Measurements from ENCODE around the gene HEMK1. TPM values are rescaled to one million over a fixed set of nuclear protein-coding genes. Genes with fewer than 3 reads are reported as not detected.

The HEMK1 gene
- total and polyA plus RNA-seq, 2 of the 8 experiments (the other 6 are each of a cell fraction or from before 2014, with no cell fraction given): 9.7 to 10.6 TPM

DNA sequence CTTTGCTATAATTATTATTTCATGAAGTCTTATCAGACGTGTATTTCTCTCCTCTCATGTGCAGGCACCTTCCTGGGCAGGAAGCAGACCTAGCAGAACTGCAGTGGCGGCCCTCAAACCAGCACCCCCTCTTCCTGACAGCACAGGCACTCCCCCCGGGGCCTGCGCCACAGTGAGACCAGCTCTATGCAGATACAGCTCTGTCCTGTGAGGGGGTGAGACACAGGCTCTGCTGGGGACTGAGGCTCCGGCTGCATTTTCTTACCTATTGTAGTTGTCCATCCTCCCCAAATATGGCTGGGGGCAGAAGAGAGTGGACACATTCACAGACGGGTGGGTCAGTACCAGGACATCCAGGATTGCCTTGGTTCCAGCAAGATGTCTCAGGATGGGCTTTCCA, 37.3 kb downstream of the HEMK1 start:
- H3K4ac ChIP-seq (replicated peaks; ENCODE audit: insufficient read length, low read depth, low read length): no peak overlapping the region
- H3K23ac ChIP-seq (ENCODE audit: insufficient read length): no peak overlapping the region
- no peak overlapping the region for H2BK20ac ChIP-seq (ENCODE audit: low read length)
- peaks cover 0 to 11% of the 10 kb centered on the region in 2 experiments for H4K20me1 ChIP-seq (replicated peaks in 1 of 2; ENCODE audit: control insufficient read depth in 1 of 2, insufficient read depth in 2 of 2, low read length in 2 of 2)
- no peak overlapping the region for H2BK15ac ChIP-seq (ENCODE audit: low read length)
- H4K91ac ChIP-seq (replicated peaks; ENCODE audit: insufficient read length, low read length): no peak overlapping the region
- H3K4me3 ChIP-seq (ENCODE audit: extremely low read depth in 1 of 4, insufficient read depth in 2 of 4, low read depth in 3 of 4, low read length in 4 of 4): no peak overlapping the region
- H3K9me3 ChIP-seq (ENCODE audit: insufficient read depth in 2 of 2, low read depth in 1 of 2, low read length in 1 of 2): no peaks in the 10 kb centered on the region
- H3K27ac ChIP-seq (ENCODE audit: low read depth, low read length): no peak overlapping the region
- H3K23me2 ChIP-seq (ENCODE audit: low read depth, low read length): no peaks in the 10 kb centered on the region; the same call in 1 of the 2 replicates
- H3K36me3 ChIP-seq (ENCODE audit: control insufficient read depth in 2 of 4, insufficient read depth in 4 of 4, low read length in 3 of 4): no peaks in the 10 kb centered on the region
- H4K5ac ChIP-seq (ENCODE audit: insufficient read length, low read depth, low read length): no peak overlapping the region
- H2BK12ac ChIP-seq (ENCODE audit: low read depth, low read length): no peak overlapping the region
- no peak for FAIRE-seq
- no peak overlapping the region for H3K4me2 ChIP-seq (ENCODE audit: insufficient read depth in 1 of 2, low read depth in 2 of 2, low read length in 2 of 2)
- no peak overlapping the region for H3K18ac ChIP-seq (ENCODE audit: extremely low read depth, low read length)
- no peak for DNase-seq (ENCODE audit: low read depth in 1 of 2, low spot score in 2 of 2)
- 69% methylated on average over 6 of the region's 6 CpGs; no CpG with 5 or more reads in 1 of the 2 experiments for WGBS, 2 experiments (ENCODE audit: extremely low coverage in 1 of 2, insufficient coverage in 1 of 2, insufficient read length in 1 of 2, insufficient replicate concordance in 2 of 2, low coverage in 1 of 2, low lambda C conversion rate in 2 of 2, missing lambda C conversion rate in 1 of 2)
- H3K9ac ChIP-seq (replicated peaks in 1 of 4; ENCODE audit: extremely low read depth in 1 of 4, low read depth in 3 of 4, low read length in 3 of 4): no peak overlapping the region
- no peaks in the 10 kb centered on the region for H3K79me2 ChIP-seq (ENCODE audit: control insufficient read depth in 1 of 2, insufficient read depth in 2 of 2, low read length in 2 of 2)
- H2AK5ac ChIP-seq (ENCODE audit: low read depth, low read length): no peak overlapping the region
- no peak overlapping the region for H2AFZ ChIP-seq (ENCODE audit: low read length)
- peaks cover 8 to 19% (median 15%) of the 10 kb centered on the region in 4 experiments; a peak in 6 of 7 replicates for H3K27me3 ChIP-seq (replicated peaks in 1 of 4; ENCODE audit: control insufficient read depth in 3 of 4, extremely low read depth in 1 of 4, insufficient read depth in 3 of 4, low read length in 3 of 4)
- H2BK120ac ChIP-seq (replicated peaks; ENCODE audit: low read depth, low read length): no peak overlapping the region
- H3K4me1 ChIP-seq (replicated peaks in 1 of 4; ENCODE audit: control insufficient read depth in 3 of 4, insufficient read depth in 4 of 4, low read length in 3 of 4): peaks cover 0 to 6% (median 2%) of the 10 kb centered on the region in 4 experiments; a peak in 4 of 7 replicates
- no peak overlapping the region for H3K56ac ChIP-seq (replicated peaks; ENCODE audit: insufficient read length, low read depth, low read length)
- CTCF ChIA-PET (ENCODE audit: partially characterized antibody): interaction anchor here (1.2 to 50.4 kb wide), 4 partner anchors 16 to 783 kb away, joined by 3 to 1262 read pairs (median 548); partner anchors contain the start of genes C3orf18, DOCK3 and HEMK1
- H4K8ac ChIP-seq (ENCODE audit: extremely low read depth, insufficient read depth, low read length): peak overlapping the region; percentile 42; the same call in 1 of the 2 replicates
- POLR2A ChIA-PET (ENCODE audit: partially characterized antibody): no interaction called here
- H3K79me1 ChIP-seq (ENCODE audit: low read depth, low read length): no peaks in the 10 kb centered on the region
- H2BK5ac ChIP-seq (ENCODE audit: low read depth, low read length): no peak overlapping the region
- no peak overlapping the region for H3K14ac ChIP-seq (ENCODE audit: insufficient read length)
- TF ChIP-seq EGR1 (IDR thresholded peaks at IDR 0.05; ENCODE audit: borderline replicate concordance, low read depth, low read length) (no peak), POLR2AphosphoS5 (IDR thresholded peaks at IDR 0.05; ENCODE audit: low read depth, low read length) (no peak), CREB1 (IDR thresholded peaks at IDR 0.05) (no peak), SP2 (IDR thresholded peaks at IDR 0.05; ENCODE audit: low read length) (no peak), CEBPB (IDR thresholded peaks at IDR 0.05; ENCODE audit: low read depth, low read length) (no peak), SIX5 (IDR thresholded peaks at IDR 0.05; ENCODE audit: low read depth, low read length) (no peak), ASH2L (IDR thresholded peaks at IDR 0.05; ENCODE audit: low read length) (no peak), BRCA1 (IDR thresholded peaks at IDR 0.05; ENCODE audit: low read depth, low read length) (no peak), GTF2F1 (IDR thresholded peaks at IDR 0.05; ENCODE audit: borderline replicate concordance, low read depth, low read length) (no peak), HDAC6 (IDR thresholded peaks at IDR 0.05; ENCODE audit: low read depth, low read length) (no peak), SIN3A (conservative IDR thresholded peaks at IDR 0.05 in 1 of 2, IDR thresholded peaks at IDR 0.05 in 1 of 2; ENCODE audit: low read depth in 1 of 2, low read length in 2 of 2) (no peak)
- TF ChIP-seq, protein P1, sequence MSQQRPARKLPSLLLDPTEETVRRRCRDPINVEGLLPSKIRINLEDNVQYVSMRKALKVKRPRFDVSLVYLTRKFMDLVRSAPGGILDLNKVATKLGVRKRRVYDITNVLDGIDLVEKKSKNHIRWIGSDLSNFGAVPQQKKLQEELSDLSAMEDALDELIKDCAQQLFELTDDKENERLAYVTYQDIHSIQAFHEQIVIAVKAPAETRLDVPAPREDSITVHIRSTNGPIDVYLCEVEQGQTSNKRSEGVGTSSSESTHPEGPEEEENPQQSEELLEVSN (IDR thresholded peaks at IDR 0.05): no peak
- TF ChIP-seq, protein P2, sequence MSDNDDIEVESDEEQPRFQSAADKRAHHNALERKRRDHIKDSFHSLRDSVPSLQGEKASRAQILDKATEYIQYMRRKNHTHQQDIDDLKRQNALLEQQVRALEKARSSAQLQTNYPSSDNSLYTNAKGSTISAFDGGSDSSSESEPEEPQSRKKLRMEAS (IDR thresholded peaks at IDR 0.05): no peak
- TF ChIP-seq, protein P3, sequence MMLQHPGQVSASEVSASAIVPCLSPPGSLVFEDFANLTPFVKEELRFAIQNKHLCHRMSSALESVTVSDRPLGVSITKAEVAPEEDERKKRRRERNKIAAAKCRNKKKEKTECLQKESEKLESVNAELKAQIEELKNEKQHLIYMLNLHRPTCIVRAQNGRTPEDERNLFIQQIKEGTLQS (IDR thresholded peaks at IDR 0.05; ENCODE audit: insufficient read depth, low read depth, low read length): no peak
